T-helper 9 cell (primary cell): ENCODE data around the gene CD160.
"Not testable (repeated sequence)": the region's sequence is repeated elsewhere in the genome, so short reads cannot be mapped to it uniquely, and the experiment has no call there.

Experiments used
- DNase-seq: peaks from one replicate; pipeline ENCODE4 v3.0.0-alpha.2; 2020
- total RNA-seq, 2 donors: gene quantifications; one replicate each; lab custom pipeline; 2026; lab: John Stamatoyannopoulos, UW

The CD160 gene, protein sequence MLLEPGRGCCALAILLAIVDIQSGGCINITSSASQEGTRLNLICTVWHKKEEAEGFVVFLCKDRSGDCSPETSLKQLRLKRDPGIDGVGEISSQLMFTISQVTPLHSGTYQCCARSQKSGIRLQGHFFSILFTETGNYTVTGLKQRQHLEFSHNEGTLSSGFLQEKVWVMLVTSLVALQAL
- total RNA-seq, result 0 reads per million in 2 donors

DNA sequence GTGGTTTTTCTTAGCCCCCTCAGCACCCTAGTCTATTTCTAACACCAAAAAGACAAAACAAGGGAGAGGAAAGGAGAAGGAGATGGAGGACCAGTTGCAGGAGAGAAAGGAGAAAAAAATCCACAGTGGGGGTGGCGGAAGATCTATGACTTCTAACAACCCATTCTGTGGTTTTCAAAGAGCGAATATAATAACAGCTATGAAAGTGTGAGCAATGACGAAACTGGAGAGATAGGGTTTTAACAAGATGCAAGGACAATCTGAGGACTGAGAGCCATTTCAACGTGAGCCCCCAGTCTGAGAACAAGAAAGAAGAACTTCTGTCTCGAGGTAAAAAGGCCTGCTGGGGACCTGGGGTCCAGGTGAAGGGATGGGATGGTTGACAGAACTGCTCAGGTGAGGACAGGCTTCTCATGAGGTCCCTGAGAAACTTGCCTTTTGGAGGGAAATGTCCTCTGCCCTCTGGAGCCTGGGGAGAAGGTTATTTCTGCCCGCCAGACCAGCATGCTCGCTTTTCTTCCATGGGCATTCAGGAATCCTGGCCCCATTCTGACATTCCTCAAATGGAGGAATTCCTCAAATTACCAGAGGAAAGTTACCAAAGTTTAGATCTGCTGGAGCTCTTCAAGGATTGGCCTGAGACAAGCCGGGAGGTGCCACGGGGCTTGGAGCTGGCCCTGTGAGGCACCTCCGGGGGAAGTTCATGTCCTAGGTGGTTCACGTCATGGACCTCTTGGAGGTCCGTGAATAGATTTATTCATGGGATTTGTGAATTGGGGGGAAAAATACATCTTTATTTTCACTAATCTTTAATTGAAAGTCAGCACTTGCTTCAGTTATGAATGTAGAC is at the start of gene CD160:
Gene CD160, plus strand, starts transcription at position 270 of the 850 bp plus-strand sequence. CDS start 8,829 bp downstream, outside the sequence.
- DNase-seq, result no peak

DNA sequence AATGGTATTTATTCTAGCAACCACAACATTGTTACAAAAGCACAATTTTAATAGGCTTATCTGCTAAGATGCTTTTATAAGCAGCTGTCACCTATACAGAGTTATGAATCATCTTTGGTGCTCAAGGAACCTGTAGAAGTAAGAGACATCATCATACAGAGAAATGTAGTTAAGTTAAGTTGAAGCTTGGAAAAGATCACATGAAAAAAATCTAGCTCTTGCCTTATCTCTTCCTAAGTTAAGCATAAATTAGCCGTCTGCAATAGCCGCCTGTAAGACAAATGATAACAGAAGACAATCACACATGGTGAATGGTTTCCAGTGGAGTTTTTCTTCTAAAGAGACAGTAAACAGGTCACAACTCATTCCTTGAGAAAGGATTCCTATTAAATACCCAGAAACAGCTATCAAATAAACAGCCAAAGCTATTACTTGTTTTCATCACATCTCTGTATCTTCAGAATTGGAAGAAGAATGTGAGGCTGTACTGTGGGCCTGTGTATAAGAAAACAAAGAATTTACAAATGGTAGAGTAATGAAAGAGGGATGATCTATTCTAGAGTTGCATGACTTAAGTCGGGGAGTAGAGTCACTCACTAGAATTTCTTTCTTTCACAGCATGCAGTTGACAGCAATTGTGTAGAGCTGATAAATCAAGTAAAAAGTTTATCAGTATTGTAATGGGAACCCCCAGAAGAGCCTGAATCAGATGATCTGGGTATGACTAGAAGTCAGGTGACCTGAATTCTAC is 48.1 kb upstream of the CD160 start:
- not testable (repeated sequence) for DNase-seq

DNA sequence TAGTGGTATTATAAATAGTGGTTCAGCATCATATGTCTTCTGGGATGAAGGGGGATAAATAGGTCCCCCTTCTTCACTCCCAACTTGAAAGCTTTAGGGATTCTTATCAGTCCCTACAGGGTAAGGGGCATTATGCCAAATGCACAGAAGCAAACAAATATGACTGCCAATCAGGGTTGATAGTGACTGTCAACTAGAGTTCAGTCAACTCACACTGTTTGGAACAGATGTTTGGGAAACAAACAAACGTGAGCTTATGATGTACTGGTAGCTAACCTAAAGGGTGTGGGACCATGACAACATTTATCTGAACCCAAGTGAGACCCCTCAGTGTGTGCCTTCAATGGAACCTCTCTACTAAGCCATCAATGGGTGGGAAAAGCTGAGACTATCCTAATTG is 46.1 kb upstream of the CD160 start:
- DNase-seq, result not testable (repeated sequence)

DNA sequence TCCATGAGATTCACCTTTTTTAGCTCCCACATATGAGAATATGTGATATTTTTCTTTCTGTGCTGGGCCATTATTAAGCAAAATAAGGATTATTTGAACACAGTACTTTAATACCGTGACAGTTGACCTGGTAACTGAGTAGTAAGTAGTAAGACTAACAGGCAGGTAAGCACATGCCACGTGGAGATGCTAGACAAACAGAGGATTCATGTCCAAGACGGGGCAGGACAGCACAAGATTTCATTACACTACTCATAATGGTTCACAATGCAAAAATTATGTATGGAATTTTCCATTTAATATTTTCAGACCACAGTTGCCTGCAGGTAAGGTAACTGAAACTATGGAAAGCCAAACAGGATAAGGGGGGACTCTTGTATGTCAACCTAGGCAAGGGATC is 34.4 kb upstream of the CD160 start:
- DNase-seq, result not testable (repeated sequence)

DNA sequence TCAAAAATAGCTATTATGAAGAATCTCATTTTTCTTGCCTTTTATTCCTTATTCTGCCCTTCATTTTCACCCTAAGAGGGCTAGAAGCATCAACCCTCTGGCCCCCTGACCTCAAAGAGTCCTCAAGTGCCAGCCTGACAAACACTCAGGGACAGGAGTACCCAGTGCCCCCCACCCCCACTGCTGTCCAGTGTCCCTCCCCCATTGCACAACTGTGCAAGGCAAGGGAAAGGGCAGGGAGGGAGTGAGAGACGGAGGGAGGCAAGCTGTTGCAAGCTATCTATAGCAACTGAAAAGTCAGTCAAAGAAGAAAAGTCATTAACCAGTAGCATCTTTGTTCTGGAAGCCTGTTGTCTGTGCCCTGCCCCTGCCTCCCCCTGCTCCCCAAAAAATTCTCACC is 33.2 kb upstream of the CD160 start:
- not testable (repeated sequence) for DNase-seq

DNA sequence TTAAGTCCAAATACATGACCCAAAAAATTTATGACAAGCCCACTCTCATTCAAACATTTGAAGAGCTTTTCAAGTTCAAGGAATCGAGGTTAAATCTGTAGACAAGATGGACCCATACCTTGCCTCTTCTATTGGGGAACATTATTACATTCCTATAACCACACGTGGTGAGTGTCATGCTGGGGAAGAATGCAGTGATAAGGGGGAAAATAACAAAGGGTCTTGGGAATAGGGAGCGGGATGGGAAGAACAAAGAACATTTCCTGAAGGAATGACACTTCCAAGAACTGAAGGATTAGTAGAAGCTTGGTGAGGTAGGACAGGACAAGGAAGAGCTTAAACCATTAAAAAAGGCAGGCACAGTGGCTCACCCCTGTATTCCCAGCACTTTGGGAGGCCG is 31.0 kb upstream of the CD160 start:
- no peak for DNase-seq

DNA sequence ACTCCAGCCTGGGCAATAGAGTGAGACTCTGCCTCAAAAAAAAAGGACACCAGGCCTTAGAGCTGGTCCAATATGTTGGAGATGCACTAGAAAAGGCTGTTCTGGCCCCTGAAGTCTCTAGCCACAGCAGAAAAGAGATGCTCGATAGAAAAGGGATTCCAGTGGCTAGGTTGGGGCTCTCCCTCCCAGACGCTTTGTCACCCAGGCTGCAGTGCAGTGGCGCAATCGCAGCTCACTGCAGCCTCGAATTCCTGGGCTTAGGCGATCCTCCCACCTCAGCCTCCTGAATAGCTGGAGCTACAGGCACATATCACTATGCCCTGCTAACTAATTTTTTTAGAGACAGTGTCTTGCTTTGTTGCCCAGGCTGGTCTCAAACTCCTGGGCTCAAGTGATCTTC is 30.4 kb upstream of the CD160 start:
- DNase-seq, result no peak

DNA sequence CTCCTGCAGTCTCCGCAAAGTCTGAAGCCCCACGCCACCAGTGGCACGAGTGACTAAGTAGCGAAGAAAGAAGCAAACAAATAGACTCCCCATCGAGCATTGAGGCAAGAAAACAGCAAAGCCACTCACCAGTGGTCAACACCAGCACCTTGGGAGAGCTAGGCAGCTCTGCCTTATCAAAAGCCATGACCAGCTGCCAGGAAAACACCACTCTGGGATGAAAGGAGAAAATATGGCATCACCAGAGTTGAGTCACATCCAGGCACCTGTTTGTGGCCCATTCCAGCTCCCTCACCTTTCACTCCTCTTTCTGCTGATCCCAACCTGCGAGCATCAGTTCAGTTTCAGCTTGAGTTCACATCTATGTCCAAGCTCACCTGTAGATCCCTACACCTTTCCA is 29.4 kb upstream of the CD160 start:
- DNase-seq, result no peak

DNA sequence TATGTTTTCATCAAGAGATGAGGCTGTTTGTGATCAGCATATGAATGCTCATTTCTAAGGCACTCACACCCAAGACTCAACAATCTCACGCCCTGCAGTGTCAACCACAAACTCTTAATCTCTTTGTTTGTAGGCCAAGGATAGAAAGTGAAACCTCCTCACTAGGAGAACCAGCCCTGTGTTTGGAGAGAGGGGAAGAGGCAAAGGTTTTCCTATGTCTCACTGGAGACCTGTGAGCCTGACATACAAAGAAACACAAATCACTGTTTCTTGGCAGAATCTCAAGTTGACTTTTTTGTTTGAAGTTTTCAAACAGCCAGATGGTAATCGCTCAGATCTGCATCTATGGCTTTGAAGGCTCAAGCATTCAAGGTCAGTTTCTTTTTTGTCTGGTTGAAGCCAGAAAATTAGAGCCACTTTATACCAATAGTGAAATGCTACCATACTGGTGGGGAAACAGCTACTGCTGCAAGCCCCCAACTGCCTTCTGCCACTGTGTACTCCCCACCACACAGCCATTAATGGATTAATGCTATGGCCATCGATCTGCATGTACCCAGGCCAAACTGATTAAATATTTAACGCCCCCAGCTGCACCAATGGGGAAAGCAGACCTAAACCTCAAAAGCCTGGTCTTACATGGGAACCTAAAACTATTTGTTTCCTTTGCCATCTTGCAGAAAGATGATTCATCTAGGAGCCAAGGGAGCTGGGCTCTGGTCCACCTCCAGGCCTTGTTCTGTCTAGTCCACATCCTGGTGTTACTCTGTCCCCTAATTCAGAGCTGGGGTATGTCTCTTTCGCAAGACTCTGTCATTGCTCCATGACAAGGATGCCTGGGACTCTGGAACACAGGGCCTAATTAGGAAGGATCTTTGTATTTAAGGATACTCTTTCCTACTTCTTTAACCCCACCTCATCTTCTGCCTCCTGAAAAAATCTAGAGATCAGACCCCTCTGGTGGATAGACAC is 28.4 kb upstream of the CD160 start:
- DNase-seq, result no peak

DNA sequence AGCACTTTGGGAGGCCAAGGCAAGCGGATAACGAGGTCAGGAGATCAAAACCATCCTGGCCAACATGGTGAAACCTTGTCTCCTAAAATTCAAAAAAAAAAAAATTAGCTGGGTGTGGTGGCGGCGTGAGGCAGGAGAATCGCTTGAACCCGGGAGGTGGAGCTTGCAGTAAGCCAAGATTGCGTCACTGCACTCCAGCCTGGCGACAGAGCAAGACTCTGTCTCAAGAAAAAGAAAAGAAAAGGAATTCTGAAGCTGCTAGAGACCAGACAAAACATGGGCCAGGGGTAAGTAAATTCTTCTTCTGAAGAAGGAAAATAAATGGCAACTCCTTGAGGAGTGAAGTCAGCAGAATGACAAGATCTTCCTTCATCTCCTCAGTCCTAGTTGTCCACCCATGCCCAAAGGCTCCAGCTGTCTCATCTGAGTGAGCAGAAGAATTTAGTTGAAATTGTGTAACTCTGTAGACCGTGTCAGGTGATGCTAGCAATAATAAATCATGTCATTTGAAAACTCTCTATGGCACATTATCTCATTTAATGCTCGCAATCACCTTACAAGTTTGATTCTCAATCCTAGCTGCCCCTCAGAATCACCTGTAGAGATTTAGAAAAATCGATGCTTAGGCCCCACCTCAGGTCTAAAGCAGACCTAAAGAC is 26.4 kb upstream of the CD160 start:
- DNase-seq, result no peak

DNA sequence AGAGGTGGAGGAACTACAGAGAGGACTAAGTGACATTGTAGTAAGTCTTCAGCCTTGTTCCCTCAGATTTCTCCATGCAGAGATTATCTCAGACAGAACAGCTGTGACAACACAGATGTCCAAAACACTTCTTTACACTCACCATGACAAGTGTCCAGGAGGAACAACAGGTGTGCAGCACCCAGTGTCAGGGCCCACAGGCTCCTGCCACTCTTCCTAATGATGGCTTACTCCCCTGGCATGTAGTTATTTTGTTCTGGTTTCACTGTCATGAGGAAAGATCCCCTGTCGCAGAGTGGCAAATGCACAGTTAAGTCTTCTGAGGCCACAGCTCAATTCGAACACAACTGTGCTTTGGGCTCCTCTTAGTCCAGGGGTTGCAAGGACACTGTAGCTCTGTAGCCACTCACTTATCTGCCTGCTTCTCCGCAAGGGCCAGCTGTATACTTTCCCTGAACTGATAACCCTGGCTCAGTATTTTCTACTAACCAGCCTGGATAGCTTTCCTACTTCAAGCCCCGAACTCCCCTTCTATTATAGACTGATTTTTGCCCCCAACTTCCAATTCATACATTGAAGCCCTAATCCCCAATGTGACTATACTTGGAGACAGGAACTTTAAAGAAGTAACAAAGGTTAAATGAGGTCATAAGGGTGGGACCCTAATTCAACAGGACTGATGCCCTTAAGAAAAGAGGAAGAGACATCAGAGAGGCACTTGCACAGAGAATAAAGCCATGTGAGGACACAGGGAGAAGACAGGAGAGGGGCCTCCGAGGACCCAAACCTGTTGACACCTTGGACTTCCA is 23.3 kb upstream of the CD160 start:
- no peak for DNase-seq

DNA sequence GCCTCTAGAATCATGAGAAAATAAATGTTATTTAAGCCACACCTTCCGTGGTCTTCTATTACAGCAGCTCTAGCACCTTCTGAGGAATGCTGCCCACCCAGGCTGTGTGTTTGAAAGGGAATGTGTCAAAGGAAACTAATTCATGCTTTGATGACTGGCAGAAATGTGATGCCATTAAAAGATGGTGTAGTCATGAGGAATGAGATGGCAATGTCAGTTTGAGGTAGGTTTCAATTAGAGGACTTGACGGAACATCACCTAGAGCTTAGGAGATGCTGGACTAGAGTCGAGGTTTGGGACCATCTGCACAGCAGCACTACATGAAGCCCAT is 22.7 kb upstream of the CD160 start:
- DNase-seq, result no peak

DNA sequence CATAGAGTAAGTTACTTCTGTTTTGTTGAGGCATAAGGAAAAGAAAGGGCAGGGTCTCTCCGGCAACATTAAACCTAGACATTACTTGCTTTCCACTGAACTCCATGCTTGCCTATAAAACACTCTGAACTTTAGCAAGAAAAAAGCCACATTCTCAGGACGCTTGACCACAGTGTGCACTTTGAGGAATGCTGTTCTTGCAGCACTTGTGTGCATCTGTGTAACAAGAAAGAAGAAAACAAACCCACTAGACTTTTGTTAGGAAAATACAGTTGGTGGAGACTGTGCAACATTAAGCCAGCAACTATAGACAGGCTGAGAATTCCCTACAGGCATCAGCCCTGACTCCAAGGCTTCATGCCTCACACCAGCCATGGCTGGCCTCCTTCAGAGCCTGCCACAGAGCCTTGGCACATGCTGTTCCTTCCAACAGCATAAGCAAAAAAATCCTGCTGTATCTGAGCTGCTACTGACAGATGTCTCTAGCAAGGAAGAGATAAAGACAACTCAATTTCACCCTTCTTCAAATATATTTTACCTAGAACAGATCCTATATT is 17.9 kb upstream of the CD160 start:
- no peak for DNase-seq

DNA sequence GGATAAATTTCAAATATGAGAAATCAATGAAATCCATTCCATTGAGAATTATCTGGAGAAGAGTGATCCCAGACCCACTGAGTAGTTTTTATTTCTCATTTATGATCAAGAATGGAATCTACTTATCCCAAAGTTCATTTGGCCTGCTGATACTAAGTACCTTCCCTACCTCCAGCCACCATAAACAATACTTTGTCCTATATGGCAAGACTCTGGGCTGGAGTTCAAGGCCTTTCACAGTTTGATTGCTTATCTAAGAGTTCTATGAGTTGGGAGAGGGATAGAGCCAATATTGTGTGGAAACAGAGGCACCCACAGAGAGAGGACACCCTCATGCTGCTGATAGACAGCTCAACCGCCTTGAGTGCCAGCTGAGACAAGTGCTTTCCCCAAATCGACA is 17.2 kb upstream of the CD160 start:
- no peak for DNase-seq

DNA sequence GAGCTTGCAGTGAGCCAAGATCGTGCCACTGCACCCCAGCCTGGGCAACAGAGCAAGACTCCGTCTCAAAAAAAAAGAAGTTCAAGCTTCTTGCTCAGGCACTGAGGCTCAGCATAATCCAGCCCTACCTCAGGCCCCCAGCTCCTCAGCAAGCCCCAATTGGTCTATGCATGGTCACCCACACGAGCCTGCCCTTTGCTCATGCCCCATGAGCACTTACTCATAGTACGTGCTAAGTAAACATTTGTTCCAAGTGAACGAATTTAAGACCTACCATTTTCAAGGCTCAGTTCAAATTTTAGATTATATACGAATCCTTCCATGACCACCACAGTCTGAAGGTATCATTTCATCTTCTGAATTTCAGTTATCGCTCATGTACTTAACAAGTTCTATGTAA is 16.5 kb upstream of the CD160 start:
- no peak for DNase-seq

DNA sequence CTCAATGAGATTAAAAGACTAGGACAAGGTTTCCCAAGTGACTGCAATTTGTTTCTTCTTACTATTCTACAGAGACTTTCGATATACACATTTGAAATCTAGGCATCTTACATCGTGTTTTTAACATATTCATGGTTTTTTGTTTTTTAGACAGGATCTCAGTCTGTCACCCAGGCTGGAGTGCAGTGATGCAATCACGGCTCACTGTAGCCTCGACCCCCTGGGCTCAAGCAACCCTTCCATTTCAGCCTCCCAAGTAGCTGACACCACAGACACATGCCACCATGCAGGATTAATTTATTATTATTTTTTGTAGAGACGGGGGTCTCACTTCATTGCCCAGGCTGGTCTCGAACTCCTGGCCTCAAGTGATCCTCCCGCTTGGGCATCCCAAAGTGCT is 13.7 kb upstream of the CD160 start:
- no peak for DNase-seq

DNA sequence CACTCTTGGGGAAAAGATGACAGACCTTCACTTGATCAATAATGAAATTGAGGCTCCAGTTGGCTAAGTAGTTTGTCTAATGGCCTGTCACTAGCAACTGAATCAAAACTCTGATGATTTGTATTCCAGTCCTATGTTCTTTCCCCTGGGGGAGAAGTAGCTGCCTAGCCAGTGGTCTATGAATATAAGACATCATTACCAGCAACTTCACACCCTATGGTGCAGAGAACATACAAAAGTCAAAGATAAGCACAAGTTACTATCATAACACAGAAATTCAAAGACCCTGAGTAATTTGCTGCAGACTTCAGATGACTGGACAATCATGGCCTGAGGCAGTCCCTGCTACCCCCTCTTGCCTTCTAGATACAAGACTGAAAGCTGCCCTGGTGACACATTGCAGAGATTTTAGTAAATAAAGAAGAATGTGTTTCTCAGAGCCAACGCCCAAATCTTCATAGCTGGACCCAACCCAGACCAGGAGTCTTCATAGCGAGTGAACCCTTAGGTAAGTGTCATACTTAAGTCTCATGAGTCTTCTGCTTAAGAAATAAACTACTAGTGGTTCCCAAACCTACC is 13.1 kb upstream of the CD160 start:
- DNase-seq, result no peak

DNA sequence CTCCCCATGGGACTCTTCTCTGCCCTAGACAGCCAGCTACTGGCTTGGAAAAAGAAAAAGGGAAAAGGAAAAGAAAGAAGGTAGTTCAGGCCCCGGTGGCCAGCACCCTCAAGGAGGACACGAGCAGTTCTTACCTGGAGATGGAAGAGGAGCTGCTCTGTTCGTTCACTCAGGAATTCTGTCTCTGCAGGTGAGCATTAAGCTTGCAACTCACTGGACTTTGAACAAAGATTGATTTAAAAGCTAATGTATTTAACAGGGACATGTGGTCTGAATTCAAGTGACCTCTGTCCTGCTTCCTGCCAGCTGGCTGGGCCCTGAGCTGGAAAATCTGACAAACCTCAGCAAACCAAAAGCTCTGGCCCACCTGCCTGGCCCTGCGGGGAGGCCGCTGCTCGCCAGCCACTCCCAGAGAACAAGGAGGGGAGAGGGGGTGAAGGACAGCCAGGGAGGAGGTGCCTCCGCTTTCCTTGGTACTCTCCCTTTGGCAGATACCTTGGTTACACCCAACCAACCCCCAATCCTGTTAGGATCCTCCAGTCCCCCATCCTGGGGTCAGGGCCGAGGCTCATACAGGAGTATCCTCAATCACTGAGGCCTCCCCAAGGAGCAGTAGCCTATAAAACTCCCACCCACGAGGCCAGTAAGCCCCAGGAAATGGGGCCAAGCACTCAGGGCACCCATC is 12.0 kb upstream of the CD160 start, which contains the start of gene PDZK1:
Gene PDZK1, minus strand, starts transcription at position 186 of the 685 bp plus-strand sequence. CDS start 19,347 bp downstream, outside the sequence.
- DNase-seq, result no peak

DNA sequence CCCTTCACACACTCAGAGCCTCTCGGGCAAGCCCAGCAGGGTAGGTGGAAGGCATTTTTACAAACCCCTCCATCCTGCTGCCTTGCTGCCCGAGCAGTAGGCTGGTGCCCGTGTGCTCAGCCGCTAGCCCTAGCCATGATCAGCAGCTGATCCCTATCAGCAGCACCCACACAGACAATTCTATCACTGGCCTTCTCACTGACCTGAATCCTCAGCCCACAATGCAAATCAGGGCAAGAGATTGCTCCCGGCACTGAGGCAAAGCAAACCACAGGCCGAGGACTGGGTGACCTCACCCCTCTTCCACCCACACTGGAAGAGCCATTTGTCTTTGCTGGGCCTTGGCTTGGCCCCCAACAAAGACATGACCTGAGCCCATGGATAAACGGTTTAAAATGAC is 11.2 kb upstream of the CD160 start:
- no peak for DNase-seq
